Endothelial cell of umbilical vein (primary cell): ENCODE results near the gene CIBAR2. TPM values are rescaled to one million over a fixed set of nuclear protein-coding genes. Genes with fewer than 3 reads are reported as not detected.

ENCODE experiments used
- BruUV-seq: library from RNA; stranded (reverse); fragments of 400-500 nt; replicated peaks from 2 replicates; lab custom pipeline; 2021; lab: Mats Ljungman, UMichigan
- CTCF ChIA-PET: fragments of 300-600, 350-600 bp; sonication (Branson Sonifier 250); formaldehyde crosslinking; loops from one replicate; lab custom pipeline; 2021; ENCODE audit warnings: antibody characterized with exemption, inconsistent platforms; lab: Charles Lee
- POLR2A ChIA-PET: fragments of 300-600, 350-600 bp; sonication (Branson Sonifier 250); formaldehyde crosslinking; loops from one replicate; lab custom pipeline; 2021; ENCODE audit warnings: antibody characterized with exemption, inconsistent platforms; lab: Charles Lee
- DNase-seq: peaks from one replicate; pipeline ENCODE4 v3.0.0-alpha.2; 2011; ENCODE audit warnings: low read depth, low spot score
- FAIRE-seq: peaks from 2 replicates; lab custom pipeline; 2011; peaks lifted over from hg19 to GRCh38; lab: Jason Lieb, UNC
- H2AFZ ChIP-seq: 2 replicates; pipeline ENCODE4 v1.6.0; 2012; ENCODE audit warnings: low read depth, low read length, control low read depth, inconsistent platforms
- H3K27ac ChIP-seq: 2 replicates; pipeline ENCODE4 v1.5.1; 2011; ENCODE audit warnings: low read depth, mild to moderate bottlenecking, control low read depth, low read length, moderate library complexity; ENCODE audit not compliant: insufficient read depth
- H3K27me3 ChIP-seq, 2 experiments: 2 replicates each; pipeline versions ENCODE4 v1.6.0 to v1.6.1; 2011; ENCODE audit warnings: low read length in 2 of 2, mixed read lengths in 1 of 2; ENCODE audit not compliant: control insufficient read depth in 2 of 2, insufficient read depth in 2 of 2
- H3K36me3 ChIP-seq, 2 experiments: 2 replicates in 1 of 2; 3 replicates in 1 of 2; pipeline ENCODE4 v1.5.1; 2011; ENCODE audit warnings: low read length in 2 of 2, mild to moderate bottlenecking in 1 of 2, moderate library complexity in 1 of 2; ENCODE audit not compliant: control insufficient read depth in 2 of 2, insufficient read depth in 2 of 2; ENCODE audit errors: extremely low read depth in 1 of 2
- H3K4me1 ChIP-seq: 3 replicates; pipeline ENCODE4 v1.5.1; 2011; ENCODE audit warnings: mild to moderate bottlenecking, low read length; ENCODE audit not compliant: control insufficient read depth, insufficient read depth; ENCODE audit errors: extremely low read depth
- H3K4me2 ChIP-seq: 2 replicates; pipeline ENCODE4 v1.6.1; 2011; ENCODE audit warnings: low read length, control low read depth, mixed read lengths; ENCODE audit not compliant: insufficient read depth
- H3K4me3 ChIP-seq, 3 experiments: fragments of 200-600 bp in 1 of 3; sonication (generic), shearing (Covaris generic) in 1 of 3; replicated peaks in 1 of 3; 2 replicates each; pipeline ENCODE4 v1.5.1; 2011 to 2016; ENCODE audit warnings: control low read depth in 3 of 3, low read length in 3 of 3, mild to moderate bottlenecking in 2 of 3, inconsistent platforms in 1 of 3, low read depth in 1 of 3, moderate library complexity in 1 of 3; ENCODE audit not compliant: insufficient read depth in 1 of 3
- H3K79me2 ChIP-seq: 2 replicates; pipeline ENCODE4 v1.6.0; 2012; ENCODE audit warnings: low read length, inconsistent platforms; ENCODE audit not compliant: control insufficient read depth, insufficient read depth
- H3K9ac ChIP-seq: replicated peaks from 2 replicates; pipeline ENCODE3; 2011; ENCODE audit warnings: low read length, control low read depth; ENCODE audit not compliant: insufficient read depth; ENCODE audit errors: extremely low read depth
- H3K9me1 ChIP-seq: replicated peaks from 3 replicates; pipeline ENCODE4 v1.6.0; 2011; ENCODE audit warnings: mild to moderate bottlenecking, low read length; ENCODE audit not compliant: control insufficient read depth, insufficient read depth; ENCODE audit errors: extremely low read depth
- H3K9me3 ChIP-seq: replicated peaks from 2 replicates; pipeline ENCODE4 v1.5.1; 2012; ENCODE audit warnings: low read length, inconsistent platforms; ENCODE audit not compliant: control insufficient read depth, insufficient read depth
- H4K20me1 ChIP-seq: replicated peaks from 2 replicates; pipeline ENCODE3; 2011; ENCODE audit warnings: mild to moderate bottlenecking, low read length; ENCODE audit not compliant: control insufficient read depth, insufficient read depth; ENCODE audit errors: extremely low read depth
- EZH2 ChIP-seq: IDR thresholded peaks from 2 replicates; pipeline ENCODE4 v1.6.1; 2012; ENCODE audit warnings: borderline replicate concordance, low read depth, mild to moderate bottlenecking, moderate library complexity, low read length, inconsistent platforms; ENCODE audit not compliant: severe bottlenecking
- FOS ChIP-seq: IDR thresholded peaks from 2 replicates; pipeline ENCODE4 v1.6.1; 2011; ENCODE audit warnings: mild to moderate bottlenecking, low read length, moderate library complexity, borderline replicate concordance; ENCODE audit not compliant: insufficient read depth
- GATA2 ChIP-seq: IDR thresholded peaks from 2 replicates; pipeline ENCODE4 v1.7.0; 2011; ENCODE audit warnings: low read depth, mild to moderate bottlenecking, moderate library complexity, mixed read lengths, low read length; ENCODE audit not compliant: insufficient read length, insufficient read depth
- JUN ChIP-seq: IDR thresholded peaks from 2 replicates; pipeline ENCODE4 v1.6.1; 2011; ENCODE audit warnings: borderline replicate concordance, low read depth; ENCODE audit not compliant: insufficient read length, insufficient read depth
- MAX ChIP-seq: IDR thresholded peaks from 2 replicates; pipeline ENCODE4 v1.6.1; 2011; ENCODE audit not compliant: insufficient read depth, insufficient read length
- MYC ChIP-seq: IDR thresholded peaks from one replicate; pipeline ENCODE4 v1.6.1; 2011; ENCODE audit warnings: mild to moderate bottlenecking, low read depth, low read length
- POLR2A ChIP-seq: IDR thresholded peaks from 2 replicates; pipeline ENCODE4 v1.6.1; 2012; ENCODE audit warnings: low read depth, mild to moderate bottlenecking, control low read depth, low read length
- POLR2AphosphoS5 ChIP-seq: IDR thresholded peaks from 2 replicates; pipeline ENCODE4 v1.6.1; 2012; ENCODE audit warnings: low read depth, mild to moderate bottlenecking, control low read depth, low read length, moderate library complexity; ENCODE audit not compliant: insufficient read depth
- dilution Hi-C: fragments of 300-500 bp; cut with MboI; formaldehyde crosslinking; loops from one replicate; pipeline ENCODE4 v1.15.0; 2019; ENCODE audit warnings: low sequenced_read_pairs; ENCODE audit not compliant: extremely low pct_ligation_motif_present
- intact Hi-C: fragments of 100-400 bp; cut with micrococcal nuclease; formaldehyde crosslinking; loops from one replicate; pipeline ENCODE4 v1.10.0; 2022
- polyA plus RNA-seq, 4 experiments: library from polyadenylated mRNA; depleted of rRNA in 3 of 4; stranded (reverse) in 3 of 4; unstranded in 1 of 4; fragments of >200 nt; gene quantifications; 2 replicates each; pipeline versions ENCODE4 v1.2.1 to v1.2.3, GENCODE V29; 2011 to 2012; ENCODE audit warnings: missing spikeins in 1 of 4
- total RNA-seq: library from RNA; stranded (reverse); gene quantifications from 2 replicates; pipeline ENCODE4 v1.2.3, GENCODE V29; 2021
- TF ChIP-seq, protein P1 (sequence below), 2 donors: IDR thresholded peaks; 1 replicate in 1 of 2; 2 replicates in 1 of 2; pipeline ENCODE4 v1.5.1; 2011; ENCODE audit warnings: low read length in 2 of 2, mild to moderate bottlenecking in 2 of 2, moderate library complexity in 2 of 2, control low read depth in 1 of 2, inconsistent platforms in 1 of 2, low read depth in 1 of 2; ENCODE audit not compliant: insufficient read depth in 1 of 2; ENCODE audit errors: extremely low read depth in 1 of 2

Gene CIBAR2
- total and polyA plus RNA-seq, 2 donors (not counting 3 experiments of a cell fraction or from before 2014, with no cell fraction given): 0.07 TPM; not detected in 1

- ChIA-PET POLR2A (no interaction called here), CTCF (interaction anchor here (0.6 to 5.9 kb wide), 2 partner anchors 29 to 358 kb away, joined by 3 to 123 read pairs; no protein-coding TSS in a partner anchor)
- no peak overlapping the region for H3K4me2 ChIP-seq
- H3K79me2 ChIP-seq: no peaks in the 10 kb centered on the region
- H3K36me3 ChIP-seq: no peaks in the 10 kb centered on the region
- no peaks in the 10 kb centered on the region for H3K9me3 ChIP-seq
- H3K27me3 ChIP-seq: no peaks in the 10 kb centered on the region
- H3K27ac ChIP-seq: no peak overlapping the region
- DNase-seq (no peak), FAIRE-seq (no peak)
- dilution Hi-C loops: no loop called here
- H4K20me1 ChIP-seq: no peaks in the 10 kb centered on the region
- no peak overlapping the region for H3K9ac ChIP-seq
- no peak overlapping the region for H3K4me3 ChIP-seq
- intact Hi-C loops: no loop called here
- H3K9me1 ChIP-seq: no peaks in the 10 kb centered on the region
- TF ChIP-seq GATA2 (no peak), POLR2AphosphoS5 (no peak), MYC (no peak), FOS (no peak), JUN (no peak), EZH2 (no peak), POLR2A (no peak), MAX (no peak)
- TF ChIP-seq, protein P1, sequence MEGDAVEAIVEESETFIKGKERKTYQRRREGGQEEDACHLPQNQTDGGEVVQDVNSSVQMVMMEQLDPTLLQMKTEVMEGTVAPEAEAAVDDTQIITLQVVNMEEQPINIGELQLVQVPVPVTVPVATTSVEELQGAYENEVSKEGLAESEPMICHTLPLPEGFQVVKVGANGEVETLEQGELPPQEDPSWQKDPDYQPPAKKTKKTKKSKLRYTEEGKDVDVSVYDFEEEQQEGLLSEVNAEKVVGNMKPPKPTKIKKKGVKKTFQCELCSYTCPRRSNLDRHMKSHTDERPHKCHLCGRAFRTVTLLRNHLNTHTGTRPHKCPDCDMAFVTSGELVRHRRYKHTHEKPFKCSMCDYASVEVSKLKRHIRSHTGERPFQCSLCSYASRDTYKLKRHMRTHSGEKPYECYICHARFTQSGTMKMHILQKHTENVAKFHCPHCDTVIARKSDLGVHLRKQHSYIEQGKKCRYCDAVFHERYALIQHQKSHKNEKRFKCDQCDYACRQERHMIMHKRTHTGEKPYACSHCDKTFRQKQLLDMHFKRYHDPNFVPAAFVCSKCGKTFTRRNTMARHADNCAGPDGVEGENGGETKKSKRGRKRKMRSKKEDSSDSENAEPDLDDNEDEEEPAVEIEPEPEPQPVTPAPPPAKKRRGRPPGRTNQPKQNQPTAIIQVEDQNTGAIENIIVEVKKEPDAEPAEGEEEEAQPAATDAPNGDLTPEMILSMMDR (IDR thresholded peaks at IDR 0.05; ENCODE audit: extremely low read depth in 1 of 2, insufficient read depth in 1 of 2, low read depth in 1 of 2, low read length in 2 of 2): no peak
- no peak overlapping the region for H2AFZ ChIP-seq
- BruUV-seq: no TSS peak
- H3K4me1 ChIP-seq: peaks cover 9% of the 10 kb centered on the region
Observed at GRCh38 chr16:85057948-85058347, 54.3 kb downstream of the CIBAR2 start.
